Mucosa of descending colon (tissue), 3 donors: ENCODE results near the gene ASPA. TPM values are rescaled to one million over a fixed set of nuclear protein-coding genes. Genes with fewer than 3 reads are reported as not detected.
"Not testable (repeated sequence)": the region's sequence is repeated elsewhere in the genome, so short reads cannot be mapped to it uniquely, and the experiment has no call there.

Experiments used
- ATAC-seq: fragments of 200-7000 bp; cut with Tn5 transposase; one replicate; pipeline ENCODE4 v1.9.1; 2020; ENCODE audit warnings: mild to moderate bottlenecking, moderate library complexity
- DNase-seq, 3 donors: peaks; one replicate each; pipeline ENCODE4 v3.0.0-alpha.2; 2020
- H3K36me3 ChIP-seq: fragments of 200-600 bp; one replicate; pipeline ENCODE4 v1.8.0; 2021; ENCODE audit warnings: low read depth, mild to moderate bottlenecking
- H3K4me1 ChIP-seq: fragments of 200-600 bp; one replicate; pipeline ENCODE4 v1.8.0; 2021; ENCODE audit warnings: low read depth, mild to moderate bottlenecking
- H3K4me3 ChIP-seq: fragments of 200-600 bp; one replicate; pipeline ENCODE4 v1.8.0; 2021; ENCODE audit warnings: mild to moderate bottlenecking
- H3K9me3 ChIP-seq: fragments of 200-600 bp; one replicate; pipeline ENCODE4 v1.8.0; 2021; ENCODE audit warnings: mild to moderate bottlenecking
- intact Hi-C, 2 donors: fragments of 100-400 bp; cut with DNase I in 1 of 2; cut with micrococcal nuclease in 1 of 2; formaldehyde crosslinking; loops; one replicate each; pipeline versions ENCODE4 v1.11.0 to v1.11.1; 2022; cut with DNase I, micrococcal nuclease
- total RNA-seq, 3 donors: library from RNA; stranded (reverse); fragmentation: NEBNext Ultra II Directional in 2 of 3; extraction: Animal tissue kit (Norgen Biotek cat#: 25700) in 2 of 3; gene quantifications; one replicate each; pipeline versions ENCODE4 v1.2.1 to v1.2.4, GENCODE V29; 2021 to 2023
- TF ChIP-seq, protein P1 (sequence below): fragments of 200-600 bp; IDR thresholded peaks from one replicate; pipeline ENCODE4 v1.8.0; 2022; ENCODE audit warnings: antibody characterized with exemption, mild to moderate bottlenecking
- donor health status: DM: no; HTN: no; CAD: no; lungs with moderate emphysema.
- donor health status: DM: no; HTN: no; CAD: no.
- donor health status: DM: no; HTN: yes; CAD: no.

The ASPA gene
- total RNA-seq, 3 donors from 2014 or later = 3.5 to 6.6 (median 3.7) TPM

DNA sequence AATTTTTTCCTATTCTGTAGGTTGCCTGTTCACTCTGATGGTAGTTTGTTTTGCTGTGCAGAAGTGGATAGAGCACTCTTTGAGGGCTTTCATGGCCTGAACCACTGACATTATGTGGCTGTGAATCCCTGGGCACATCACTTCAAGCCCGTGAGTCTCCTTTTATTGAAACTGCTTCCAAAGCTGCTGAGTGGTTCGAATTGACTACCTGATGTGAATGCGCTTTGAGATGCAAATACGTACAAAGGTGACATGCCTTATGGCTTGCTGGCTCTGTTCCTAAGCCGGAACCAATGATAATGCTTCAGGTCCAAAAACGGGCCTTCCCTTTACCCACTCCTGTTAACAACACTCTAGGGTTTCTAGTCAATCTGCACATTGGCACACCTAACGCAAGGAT is 34.3 kb downstream of the ASPA start:
- no peaks in the 10 kb centered on the region for H3K4me1 ChIP-seq
- no peaks in the 10 kb centered on the region for H3K36me3 ChIP-seq
- no peak overlapping the region for H3K4me3 ChIP-seq
- ATAC-seq (no peak), DNase-seq (no peak)
- no peaks in the 10 kb centered on the region for H3K9me3 ChIP-seq
- TF ChIP-seq, protein P1, sequence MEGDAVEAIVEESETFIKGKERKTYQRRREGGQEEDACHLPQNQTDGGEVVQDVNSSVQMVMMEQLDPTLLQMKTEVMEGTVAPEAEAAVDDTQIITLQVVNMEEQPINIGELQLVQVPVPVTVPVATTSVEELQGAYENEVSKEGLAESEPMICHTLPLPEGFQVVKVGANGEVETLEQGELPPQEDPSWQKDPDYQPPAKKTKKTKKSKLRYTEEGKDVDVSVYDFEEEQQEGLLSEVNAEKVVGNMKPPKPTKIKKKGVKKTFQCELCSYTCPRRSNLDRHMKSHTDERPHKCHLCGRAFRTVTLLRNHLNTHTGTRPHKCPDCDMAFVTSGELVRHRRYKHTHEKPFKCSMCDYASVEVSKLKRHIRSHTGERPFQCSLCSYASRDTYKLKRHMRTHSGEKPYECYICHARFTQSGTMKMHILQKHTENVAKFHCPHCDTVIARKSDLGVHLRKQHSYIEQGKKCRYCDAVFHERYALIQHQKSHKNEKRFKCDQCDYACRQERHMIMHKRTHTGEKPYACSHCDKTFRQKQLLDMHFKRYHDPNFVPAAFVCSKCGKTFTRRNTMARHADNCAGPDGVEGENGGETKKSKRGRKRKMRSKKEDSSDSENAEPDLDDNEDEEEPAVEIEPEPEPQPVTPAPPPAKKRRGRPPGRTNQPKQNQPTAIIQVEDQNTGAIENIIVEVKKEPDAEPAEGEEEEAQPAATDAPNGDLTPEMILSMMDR = no peak
- intact Hi-C loops = no loop called here

DNA sequence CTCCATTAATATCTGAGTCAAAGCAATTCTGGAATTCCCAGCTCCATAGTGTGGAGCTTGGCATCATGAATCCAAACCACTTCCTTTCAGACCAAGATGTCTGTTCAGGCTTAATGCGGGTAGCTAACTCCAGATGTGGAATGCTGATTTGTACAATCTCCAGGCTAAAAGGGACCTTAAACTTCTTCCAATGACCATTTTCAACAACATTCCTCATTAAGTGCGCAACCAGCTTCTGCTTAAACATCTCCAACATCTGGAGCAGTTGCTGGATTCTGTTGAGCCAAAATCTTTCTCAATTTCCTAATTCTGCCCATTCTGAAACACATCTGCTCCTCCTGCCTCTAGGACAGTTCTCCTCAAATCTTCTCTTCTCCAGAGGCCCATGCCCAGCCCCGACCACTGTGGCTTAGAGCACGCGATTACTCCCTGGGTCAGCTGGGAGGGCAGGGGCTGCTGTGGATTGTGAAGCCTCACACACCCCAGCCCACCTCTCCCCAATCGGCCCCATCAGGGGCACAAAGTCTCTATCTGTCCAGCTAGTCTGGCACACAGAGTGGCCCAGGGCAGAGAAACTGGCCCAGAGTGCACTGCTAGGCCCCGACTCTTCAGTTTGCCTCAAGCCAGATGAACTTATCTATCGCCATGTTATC is 36.2 kb downstream of the ASPA start:
- DNase-seq = no peak
- Histone ChIP-seq H3K36me3 (no peaks in the 10 kb centered on the region), H3K4me3 (no peak overlapping the region), H3K4me1 (no peaks in the 10 kb centered on the region), H3K9me3 (no peaks in the 10 kb centered on the region)
- no peak for ATAC-seq
- intact Hi-C loops = no loop called here
- TF ChIP-seq, protein P1 = no peak

- peak in 2 of 3 donors; percentile 64 to 68 for DNase-seq
- no peak overlapping the region for H3K4me3 ChIP-seq
- H3K9me3 ChIP-seq = no peaks in the 10 kb centered on the region
- no peaks in the 10 kb centered on the region for H3K4me1 ChIP-seq
- peak; percentile 42 for ATAC-seq
- H3K36me3 ChIP-seq = no peaks in the 10 kb centered on the region
- TF ChIP-seq, protein P1 = no peak
- intact Hi-C loops = no loop called here
Observed at GRCh38 chr17:3512505-3513171, 36.8 kb downstream of the ASPA start.

GRCh38 chr17:3513305-3514035 is 37.7 kb downstream of the ASPA start:
- no peaks in the 10 kb centered on the region for H3K4me1 ChIP-seq
- intact Hi-C loops = no loop called here
- no peaks in the 10 kb centered on the region for H3K9me3 ChIP-seq
- TF ChIP-seq, protein P1 = no peak
- no peaks in the 10 kb centered on the region for H3K36me3 ChIP-seq
- H3K4me3 ChIP-seq = no peak overlapping the region
- no peak for ATAC-seq
- no peak for DNase-seq

DNA sequence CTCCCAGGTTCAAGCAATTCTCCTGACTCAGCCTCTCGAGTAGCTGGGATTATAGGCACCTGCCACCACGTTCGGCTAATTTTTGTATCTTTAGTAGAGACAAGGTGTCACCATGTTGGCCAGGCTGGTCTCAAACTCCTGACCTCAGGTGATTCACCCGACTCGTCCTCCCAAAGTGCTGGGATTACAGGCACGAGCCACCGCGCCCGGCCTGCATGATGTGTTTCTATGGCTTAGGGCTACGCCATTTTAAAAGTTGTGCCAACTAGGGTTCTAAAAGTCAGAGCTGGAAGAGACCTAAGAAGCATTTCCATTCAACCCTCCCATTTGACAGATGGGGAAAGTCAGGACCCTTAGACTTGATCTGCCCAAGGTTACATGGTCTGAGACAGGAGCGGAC is 38.4 kb downstream of the ASPA start:
- H3K36me3 ChIP-seq, intact Hi-C loops: not testable (repeated sequence)

DNA sequence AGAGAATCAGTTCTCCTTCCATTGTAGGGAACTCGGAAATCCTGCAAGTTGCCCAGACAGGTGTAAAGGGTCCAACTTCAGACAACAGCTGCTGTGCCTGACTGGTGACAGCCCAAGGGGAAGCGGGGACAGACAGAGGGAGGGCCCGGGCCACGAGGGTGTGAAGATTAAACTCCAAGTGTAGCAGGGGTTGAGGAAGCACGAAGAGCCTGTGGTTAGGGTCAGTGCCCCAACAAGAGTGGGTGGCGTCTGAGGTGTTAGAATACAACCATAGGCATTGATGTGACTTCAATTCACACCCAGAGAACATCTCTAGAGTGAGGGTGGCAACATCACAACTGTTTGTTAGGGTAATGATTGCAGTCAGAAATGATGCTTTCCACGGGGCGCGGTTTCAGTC is 39.1 kb downstream of the ASPA start:
- Histone ChIP-seq H3K4me3 (no peak overlapping the region), H3K9me3 (no peaks in the 10 kb centered on the region), H3K4me1 (no peaks in the 10 kb centered on the region), H3K36me3 (no peaks in the 10 kb centered on the region)
- TF ChIP-seq, protein P1 = no peak
- intact Hi-C loops = no loop called here
- no peak for ATAC-seq
- DNase-seq = no peak

More for the DNA sequence above, 38.4 kb downstream of the ASPA start:
- not testable (repeated sequence) for H3K4me1 ChIP-seq, H3K9me3 ChIP-seq, H3K4me3 ChIP-seq, ATAC-seq, DNase-seq

- DNase-seq, H3K4me3 ChIP-seq, ATAC-seq, H3K36me3 ChIP-seq, intact Hi-C loops, H3K9me3 ChIP-seq, H3K4me1 ChIP-seq: not testable (repeated sequence)
Observed at GRCh38 chr17:3519472-3519871, 43.7 kb downstream of the ASPA start.
